NCI-H2029 (cell line): Measurements from ENCODE around the gene NCKIPSD.

Experiments used
- DNase-seq: peaks from one replicate; lab custom pipeline; 2025; lab: John Stamatoyannopoulos, UW

Gene NCKIPSD

DNA sequence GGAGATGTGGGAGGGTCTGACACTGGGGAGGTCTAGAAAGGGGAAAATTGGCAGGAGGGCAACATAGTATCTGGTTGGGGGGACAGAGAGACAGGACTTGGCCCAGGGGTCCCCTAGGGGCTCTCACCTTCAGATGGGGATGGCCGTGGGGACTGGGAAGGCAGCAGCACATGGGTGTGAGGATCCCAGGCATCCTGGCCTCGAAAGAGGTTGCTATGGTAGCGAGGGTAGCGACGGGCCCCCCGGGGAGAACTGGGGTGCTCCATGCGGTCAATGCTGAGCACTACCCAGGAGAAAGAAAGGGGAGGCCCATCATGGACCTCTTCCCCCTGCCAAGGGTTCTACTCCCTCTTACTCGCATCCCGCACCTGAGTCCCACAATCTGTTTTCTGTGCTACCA, 38.0 kb downstream of the NCKIPSD start:
- no peak for DNase-seq

GRCh38 chr3:48644898-48645760, 40.6 kb downstream of the NCKIPSD start:
- no peak for DNase-seq

DNA sequence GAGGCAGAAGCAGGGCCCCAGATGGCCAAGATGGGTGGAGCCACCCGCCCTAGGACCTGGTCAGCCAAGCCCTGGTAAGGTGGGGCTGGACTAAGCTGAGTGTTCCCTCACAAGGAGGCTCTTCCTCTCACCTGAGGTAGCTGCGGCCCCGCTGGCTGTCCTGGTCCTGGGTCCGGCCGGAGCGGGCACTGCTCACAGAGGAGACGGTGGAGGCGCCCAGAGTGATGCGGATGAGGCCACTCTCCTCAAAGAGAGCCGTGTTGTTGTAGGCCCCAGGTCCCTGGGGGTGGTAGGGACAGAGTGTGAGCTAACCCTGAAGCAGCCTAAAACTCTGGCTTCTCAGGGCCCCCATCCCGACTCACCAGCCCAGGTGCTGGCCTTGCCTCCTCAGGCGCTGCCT, 43.1 kb downstream of the NCKIPSD start:
- DNase-seq, result no peak

DNA sequence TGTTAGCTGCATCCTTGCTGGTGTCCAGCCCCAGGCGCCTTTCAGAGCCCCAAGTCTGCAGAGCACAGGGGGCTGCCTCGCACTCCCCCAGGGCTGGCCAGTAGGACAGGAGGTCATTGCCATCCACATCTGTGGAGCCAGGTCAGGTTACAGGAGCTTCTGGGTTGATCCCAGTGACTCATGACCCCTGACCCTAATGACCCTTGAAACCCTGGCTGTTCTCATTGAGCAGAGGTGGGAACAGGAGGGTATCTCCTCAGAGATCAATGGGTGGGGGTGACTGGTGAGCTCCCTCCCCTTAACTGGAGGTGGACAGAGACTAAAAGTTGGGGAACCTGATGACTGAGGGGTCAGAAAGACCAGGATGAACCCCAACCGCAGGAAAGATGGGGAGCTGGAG, 44.3 kb downstream of the NCKIPSD start:
- no peak for DNase-seq

- DNase-seq, result no peak
Measured at GRCh38 chr3:48639944-48640606, 45.6 kb downstream of the NCKIPSD start.

GRCh38 chr3:48637305-48637704, 48.4 kb downstream of the NCKIPSD start:
- DNase-seq, result no peak

DNA sequence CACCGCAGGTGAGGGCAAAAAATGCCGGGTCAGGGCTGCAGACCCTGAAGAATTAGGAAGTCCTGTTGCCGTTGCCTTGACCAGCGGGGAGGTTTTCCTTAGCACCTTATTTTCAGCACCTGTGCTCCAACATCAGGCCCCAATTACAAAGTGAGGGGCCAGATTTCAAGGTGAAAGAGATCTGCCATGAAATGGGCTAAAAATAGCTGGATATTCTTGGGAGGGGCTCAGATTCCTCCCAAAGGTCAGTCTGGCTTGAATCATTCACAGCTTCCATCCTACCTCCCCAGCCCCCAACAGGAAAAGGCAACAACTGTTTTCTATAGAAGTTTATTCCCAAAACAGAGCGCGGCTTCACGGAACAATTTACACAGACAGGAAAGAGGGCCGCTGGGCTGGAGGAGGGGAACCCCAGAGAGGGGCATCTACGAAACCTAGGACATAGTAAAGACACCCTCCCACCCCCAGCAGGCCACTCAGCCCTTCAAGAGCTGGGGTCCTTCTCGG, 49.5 kb downstream of the NCKIPSD start:
- no peak for DNase-seq

DNA sequence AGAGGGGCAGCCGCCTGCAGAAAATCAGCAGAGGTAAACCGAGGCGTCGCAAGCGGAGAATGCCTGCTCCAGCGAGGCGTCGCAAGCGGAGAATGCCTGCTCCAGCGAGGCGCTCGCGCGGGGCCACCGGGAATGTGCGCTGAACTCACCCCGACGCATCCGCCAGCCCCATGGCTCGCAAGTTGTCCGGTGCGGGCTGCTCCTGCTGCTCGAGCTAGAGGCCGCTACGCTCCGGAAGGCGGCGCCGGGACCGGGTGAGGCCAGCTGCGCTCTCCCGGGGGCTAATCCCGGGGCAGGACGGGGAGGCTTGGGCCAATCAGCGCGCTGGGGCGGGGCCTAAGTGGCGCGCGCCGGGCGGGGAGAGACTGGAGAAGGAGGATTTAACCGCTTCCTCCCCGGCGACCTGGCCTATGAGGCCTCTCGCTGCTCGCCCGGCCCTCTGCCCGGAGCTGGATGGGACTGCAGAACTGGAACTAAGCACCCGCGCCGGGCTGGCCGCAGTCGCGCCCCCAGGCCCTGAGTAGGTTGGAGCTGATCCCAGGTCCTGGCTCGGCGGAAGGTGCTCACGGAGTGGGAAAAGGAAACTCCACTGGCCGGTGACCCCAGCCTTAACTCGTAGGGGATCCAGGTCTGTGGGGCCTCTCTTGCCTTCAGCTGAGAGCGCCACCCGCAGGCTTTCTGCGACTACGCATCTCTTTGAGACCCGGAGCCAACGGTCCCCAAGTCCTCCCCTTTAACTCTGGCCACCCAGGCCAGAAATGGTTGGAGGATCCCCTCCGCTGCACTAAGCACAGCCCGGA, 50.3 kb downstream of the NCKIPSD start, which contains the start of gene SLC26A6:
SLC26A6 (minus strand) TSS at position 240 of the 800 bp plus-strand sequence; CDS start at position 172, 68 bp downstream.
- peak; percentile 93 for DNase-seq

DNA sequence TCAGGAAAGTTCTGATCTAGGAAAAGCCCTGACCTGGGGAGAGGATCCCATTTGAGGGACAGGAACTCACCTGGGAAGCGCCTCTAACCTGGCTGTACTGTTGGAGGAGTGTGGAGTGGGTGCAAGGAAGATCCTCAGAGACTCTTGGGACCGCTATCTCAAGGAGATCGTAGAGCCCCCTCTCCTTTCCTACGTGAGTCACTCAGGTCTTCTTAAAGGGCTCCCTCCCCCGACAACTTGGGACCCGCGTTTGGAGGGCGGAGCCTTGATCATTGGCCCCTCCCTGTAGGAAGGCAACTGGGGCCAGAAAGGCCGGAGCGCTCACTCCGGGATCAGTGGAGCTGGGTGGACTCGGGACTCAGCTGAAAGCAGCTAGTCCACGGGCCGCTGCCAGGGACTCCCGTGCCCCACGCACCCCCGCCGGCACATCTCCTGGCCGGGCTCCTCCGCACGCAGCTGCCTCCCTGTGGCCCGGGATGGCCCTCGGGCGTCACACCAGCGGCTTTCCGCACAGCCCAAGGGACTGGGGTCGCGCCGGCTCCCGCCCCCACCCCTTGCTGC, 51.0 kb downstream of the NCKIPSD start:
- DNase-seq, result no peak

DNA sequence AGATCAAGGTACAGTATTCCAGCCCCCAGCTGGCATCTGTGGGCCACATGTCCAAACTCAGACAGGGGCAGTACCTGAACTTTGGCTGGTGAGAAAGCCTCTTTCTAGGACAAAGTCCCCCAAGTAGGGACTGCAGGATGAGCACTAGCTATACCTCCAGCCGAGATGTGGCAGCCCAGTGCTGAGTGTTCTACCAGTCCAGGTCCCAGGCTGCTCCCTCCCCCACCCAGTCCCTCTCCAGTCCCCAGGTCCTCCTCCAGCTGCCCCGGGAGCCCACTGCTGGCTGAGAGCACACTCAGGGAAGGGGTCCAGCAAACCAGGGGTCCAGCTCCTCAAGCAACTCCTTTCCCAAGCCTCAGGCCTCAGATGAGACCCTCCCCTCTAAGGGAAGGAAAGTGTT, 52.0 kb downstream of the NCKIPSD start:
- no peak for DNase-seq

DNA sequence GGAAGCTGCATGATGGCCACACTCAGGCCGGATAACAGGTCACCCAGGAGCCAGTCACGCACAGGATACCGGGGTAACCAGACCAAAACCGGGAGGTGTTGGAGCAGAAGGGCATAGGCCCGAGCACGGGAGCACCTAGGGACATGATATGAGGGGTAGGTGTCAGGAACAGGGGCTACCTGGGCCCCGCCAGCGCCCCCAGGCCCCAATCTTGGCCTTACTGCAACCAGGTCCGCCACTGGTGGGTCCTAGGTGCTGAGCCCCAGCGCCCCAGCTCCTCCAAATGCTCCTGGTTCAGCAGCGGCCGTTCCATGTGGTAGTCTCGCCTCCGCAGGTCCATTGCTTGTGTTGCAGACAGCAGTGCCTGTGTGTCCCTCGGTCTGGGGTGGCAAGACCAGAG, 52.5 kb downstream of the NCKIPSD start:
- no peak for DNase-seq

GRCh38 chr3:48631516-48632448, 53.9 kb downstream of the NCKIPSD start:
- no peak for DNase-seq

DNA sequence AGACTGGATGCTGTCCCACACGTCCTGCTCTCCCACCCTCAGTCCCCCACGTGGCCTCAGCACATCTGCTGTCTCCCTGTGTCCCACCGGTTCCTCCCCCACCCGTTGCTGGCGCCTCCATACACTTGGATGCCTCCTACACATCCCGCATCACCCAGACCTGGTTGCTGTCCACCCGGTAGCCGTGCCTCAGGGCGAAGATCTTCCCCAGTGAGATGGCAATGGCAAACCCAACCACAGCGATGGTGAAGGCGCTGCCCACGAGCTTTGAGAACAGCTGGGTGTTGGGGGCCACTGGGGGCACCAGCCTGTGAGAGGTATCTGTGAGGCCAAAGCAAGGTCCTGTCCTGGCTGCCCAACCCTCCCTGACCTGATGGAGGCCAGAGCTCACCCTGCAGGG, 54.9 kb downstream of the NCKIPSD start:
- DNase-seq, result no peak

DNA sequence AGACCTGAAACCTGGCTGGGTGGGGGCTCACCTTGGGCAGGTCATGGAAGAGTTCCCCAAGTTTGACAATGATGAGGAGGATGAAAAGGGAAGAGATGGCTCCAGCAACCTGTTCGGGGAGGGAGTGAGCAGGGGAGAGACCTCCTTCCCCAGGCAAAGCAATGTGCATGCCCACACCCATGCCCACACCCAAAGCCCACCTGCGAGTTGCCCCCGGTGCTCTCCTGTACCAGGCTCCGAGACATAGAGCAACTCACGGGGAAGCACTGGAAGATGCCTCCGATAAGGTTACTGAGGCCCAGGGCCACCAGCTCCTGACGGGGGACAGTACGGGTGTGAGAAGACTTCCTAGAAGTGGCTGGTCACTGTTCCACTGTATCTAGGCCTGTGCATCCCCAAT, 55.3 kb downstream of the NCKIPSD start:
- no peak for DNase-seq

- no peak for DNase-seq
Measured at GRCh38 chr3:48629894-48630293, 55.8 kb downstream of the NCKIPSD start.

- DNase-seq, result no peak
Measured at GRCh38 chr3:48628277-48629017, 57.3 kb downstream of the NCKIPSD start.

DNA sequence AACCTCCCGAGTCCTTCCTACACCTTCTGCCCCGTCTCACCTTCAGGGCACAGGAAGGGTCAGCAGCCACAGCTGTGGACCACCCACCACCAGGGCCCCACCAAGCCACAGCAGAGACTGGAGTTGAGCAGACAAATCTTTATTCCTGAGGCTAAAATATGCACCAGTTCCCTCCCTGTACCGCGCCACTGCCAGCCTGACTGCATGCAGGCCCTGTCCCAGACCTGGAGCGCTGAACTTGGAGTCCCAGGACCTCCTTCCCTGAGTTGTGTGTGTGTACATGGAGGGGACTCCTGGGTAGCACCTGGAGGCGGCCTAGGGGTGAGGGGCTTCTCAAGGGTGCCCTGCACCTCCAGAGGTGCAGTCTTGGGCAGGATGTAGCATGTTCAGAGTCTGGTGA, 60.1 kb downstream of the NCKIPSD start:
- DNase-seq, result no peak

GRCh38 chr3:48624767-48625166, 60.9 kb downstream of the NCKIPSD start:
- DNase-seq, result no peak

GRCh38 chr3:48623851-48624547, 61.7 kb downstream of the NCKIPSD start:
- peak; percentile 89 for DNase-seq
